GM18508 (cell line): ENCODE results near the gene ATP8B3.

Experiments
- ATAC-seq: cut with Tn5 transposase; IDR thresholded peaks from one replicate; pipeline ENCODE4 v1.9.1; 2021; ENCODE audit warnings: moderate number of reproducible peaks; ENCODE audit not compliant: insufficient read depth, unreplicated experiment

Gene ATP8B3

GRCh38 chr19:1836458-1837221 lies 24.6 kb upstream of the ATP8B3 start:
- no peak for ATAC-seq

- ATAC-seq = no peak
Measured at GRCh38 chr19:1833540-1833939, 21.5 kb upstream of the ATP8B3 start.

GRCh38 chr19:1832046-1832663 lies 20.1 kb upstream of the ATP8B3 start:
- no peak for ATAC-seq

- no peak for ATAC-seq
Measured at GRCh38 chr19:1830978-1831377, 18.9 kb upstream of the ATP8B3 start.

GRCh38 chr19:1830568-1830967 lies 18.5 kb upstream of the ATP8B3 start:
- no peak for ATAC-seq

- no peak for ATAC-seq
Measured at GRCh38 chr19:1829958-1830357, 17.9 kb upstream of the ATP8B3 start.

GRCh38 chr19:1828279-1829238 lies 16.5 kb upstream of the ATP8B3 start:
- no peak for ATAC-seq

GRCh38 chr19:1827566-1828278 lies 15.6 kb upstream of the ATP8B3 start:
- no peak for ATAC-seq

GRCh38 chr19:1826557-1827521 lies 14.8 kb upstream of the ATP8B3 start:
- ATAC-seq = no peak

GRCh38 chr19:1825909-1826556 lies 14.0 kb upstream of the ATP8B3 start:
- no peak for ATAC-seq

- no peak for ATAC-seq
Measured at GRCh38 chr19:1824252-1824622, 12.2 kb upstream of the ATP8B3 start.

GRCh38 chr19:1823539-1824251 lies 11.6 kb upstream of the ATP8B3 start:
- ATAC-seq = no peak

- no peak for ATAC-seq
Measured at GRCh38 chr19:1823020-1823419, 10.9 kb upstream of the ATP8B3 start.

- no peak for ATAC-seq
Measured at GRCh38 chr19:1822210-1822609, 10.1 kb upstream of the ATP8B3 start.

- no peak for ATAC-seq
Measured at GRCh38 chr19:1819341-1820255, 7.5 kb upstream of the ATP8B3 start.

- ATAC-seq = no peak
Measured at GRCh38 chr19:1818549-1819195, 6.6 kb upstream of the ATP8B3 start.
